ENCODE results near the gene CD28. TPM values are rescaled to one million over a fixed set of nuclear protein-coding genes. Genes with fewer than 3 reads are reported as not detected.

The CD28 gene
- total and polyA plus RNA-seq, 9 of the 15 experiments (the other 6 are each of a cell fraction or from before 2014, with no cell fraction given) = 0.01 to 0.11 TPM; not detected in 7

DNA sequence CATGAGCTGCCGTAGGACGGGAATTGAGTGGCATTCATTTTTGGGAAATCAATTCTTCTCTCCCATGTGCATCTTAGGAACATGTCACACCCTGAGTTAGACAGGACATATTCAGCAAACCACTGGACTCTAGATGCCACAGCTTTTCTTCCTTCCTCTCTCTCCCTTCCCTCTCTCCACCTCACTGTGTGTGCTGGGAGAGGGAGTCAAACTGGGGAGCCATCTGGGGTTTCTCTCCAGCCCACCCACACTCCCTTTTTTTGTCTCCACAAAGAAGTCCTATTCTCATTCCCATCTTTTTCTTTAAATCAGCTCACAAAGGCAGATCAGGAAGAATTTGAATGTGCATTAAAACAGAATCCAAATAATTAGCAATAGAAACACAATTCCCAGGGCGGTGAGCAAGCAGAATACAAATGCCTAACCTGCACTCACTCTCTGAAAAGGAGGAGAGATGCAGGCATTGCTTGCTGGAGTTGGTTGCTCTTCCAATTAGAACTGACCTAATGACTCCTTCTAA lies 15.4 kb downstream of the CD28 start (continued):
- TF ChIP-seq, protein P1, sequence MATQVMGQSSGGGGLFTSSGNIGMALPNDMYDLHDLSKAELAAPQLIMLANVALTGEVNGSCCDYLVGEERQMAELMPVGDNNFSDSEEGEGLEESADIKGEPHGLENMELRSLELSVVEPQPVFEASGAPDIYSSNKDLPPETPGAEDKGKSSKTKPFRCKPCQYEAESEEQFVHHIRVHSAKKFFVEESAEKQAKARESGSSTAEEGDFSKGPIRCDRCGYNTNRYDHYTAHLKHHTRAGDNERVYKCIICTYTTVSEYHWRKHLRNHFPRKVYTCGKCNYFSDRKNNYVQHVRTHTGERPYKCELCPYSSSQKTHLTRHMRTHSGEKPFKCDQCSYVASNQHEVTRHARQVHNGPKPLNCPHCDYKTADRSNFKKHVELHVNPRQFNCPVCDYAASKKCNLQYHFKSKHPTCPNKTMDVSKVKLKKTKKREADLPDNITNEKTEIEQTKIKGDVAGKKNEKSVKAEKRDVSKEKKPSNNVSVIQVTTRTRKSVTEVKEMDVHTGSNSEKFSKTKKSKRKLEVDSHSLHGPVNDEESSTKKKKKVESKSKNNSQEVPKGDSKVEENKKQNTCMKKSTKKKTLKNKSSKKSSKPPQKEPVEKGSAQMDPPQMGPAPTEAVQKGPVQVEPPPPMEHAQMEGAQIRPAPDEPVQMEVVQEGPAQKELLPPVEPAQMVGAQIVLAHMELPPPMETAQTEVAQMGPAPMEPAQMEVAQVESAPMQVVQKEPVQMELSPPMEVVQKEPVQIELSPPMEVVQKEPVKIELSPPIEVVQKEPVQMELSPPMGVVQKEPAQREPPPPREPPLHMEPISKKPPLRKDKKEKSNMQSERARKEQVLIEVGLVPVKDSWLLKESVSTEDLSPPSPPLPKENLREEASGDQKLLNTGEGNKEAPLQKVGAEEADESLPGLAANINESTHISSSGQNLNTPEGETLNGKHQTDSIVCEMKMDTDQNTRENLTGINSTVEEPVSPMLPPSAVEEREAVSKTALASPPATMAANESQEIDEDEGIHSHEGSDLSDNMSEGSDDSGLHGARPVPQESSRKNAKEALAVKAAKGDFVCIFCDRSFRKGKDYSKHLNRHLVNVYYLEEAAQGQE (IDR thresholded peaks at IDR 0.05; ENCODE audit: borderline replicate concordance) = no peak
- TF ChIP-seq, protein P1 (CRISPR knock-in tag; IDR thresholded peaks at IDR 0.05; ENCODE audit: low read depth) = no peak
- TF ChIP-seq NFIC (IDR thresholded peaks at IDR 0.05) = no peak
- TF ChIP-seq HIVEP1 (CRISPR knock-in tag; IDR thresholded peaks at IDR 0.05) = no peak
- no peak for TF ChIP-seq ZSCAN32 (CRISPR knock-in tag; IDR thresholded peaks at IDR 0.05)
- TF ChIP-seq, protein P2, sequence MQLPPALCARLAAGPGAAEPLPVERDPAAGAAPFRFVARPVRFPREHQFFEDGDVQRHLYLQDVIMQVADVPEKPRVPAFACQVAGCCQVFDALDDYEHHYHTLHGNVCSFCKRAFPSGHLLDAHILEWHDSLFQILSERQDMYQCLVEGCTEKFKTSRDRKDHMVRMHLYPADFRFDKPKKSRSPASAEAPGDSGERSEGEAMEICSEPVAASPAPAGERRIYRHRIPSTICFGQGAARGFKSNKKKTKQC (CRISPR knock-in tag; IDR thresholded peaks at IDR 0.05) = no peak
- no peak for TF ChIP-seq ZNF778 (CRISPR knock-in tag; IDR thresholded peaks at IDR 0.05)
- no peak for TF ChIP-seq ZFP1 (CRISPR knock-in tag; IDR thresholded peaks at IDR 0.05)

All from K562 (cell line).